Transverse colon (tissue), 4 donors: ENCODE results near the gene SLC35A2. TPM values are rescaled to one million over a fixed set of nuclear protein-coding genes. Genes with fewer than 3 reads are reported as not detected.
"Not testable (repeated sequence)": the region's sequence is repeated elsewhere in the genome, so short reads cannot be mapped to it uniquely, and the experiment has no call there.

ENCODE experiments used
- DNase-seq: peaks from one replicate; pipeline ENCODE4 v3.0.0-alpha.2; 2019
- H3K27ac ChIP-seq, 4 donors: fragments of 200-600 bp; sonication (generic); 2 replicates each; pipeline ENCODE4 v1.5.1; 2016 to 2018; ENCODE audit warnings: inconsistent platforms in 4 of 4
- H3K27me3 ChIP-seq: fragments of 200-600 bp; sonication (generic); 2 replicates; pipeline ENCODE4 v1.5.1; 2017; ENCODE audit warnings: inconsistent platforms
- H3K36me3 ChIP-seq, 4 donors: fragments of 200-600 bp; sonication (generic); 2 replicates each; pipeline ENCODE4 v1.5.1; 2017 to 2019; ENCODE audit warnings: inconsistent platforms in 4 of 4
- H3K4me1 ChIP-seq, 4 donors: fragments of 200-600 bp; sonication (generic); 2 replicates each; pipeline ENCODE4 v1.5.1; 2017 to 2020; ENCODE audit warnings: inconsistent platforms in 4 of 4
- H3K4me3 ChIP-seq, 4 donors: fragments of 200-600 bp; sonication (generic); 1 replicate in 1 of 4; 2 replicates in 3 of 4; pipeline versions ENCODE4 v1.5.1 to v1.6.1; 2017 to 2019; ENCODE audit warnings: inconsistent platforms in 4 of 4
- H3K9me3 ChIP-seq, 2 donors: fragments of 200-600 bp; sonication (generic); 2 replicates each; pipeline ENCODE4 v1.5.1; 2017 to 2019; ENCODE audit warnings: inconsistent platforms in 2 of 2
- EP300 ChIP-seq: sonication (generic); formaldehyde crosslinking; IDR thresholded peaks from one replicate; pipeline ENCODE4 v1.6.1; 2017; ENCODE audit warnings: antibody characterized with exemption, low read depth
- POLR2A ChIP-seq: fragments of 450-650 bp; IDR thresholded peaks from one replicate; pipeline ENCODE4 v1.6.1; 2016; ENCODE audit warnings: antibody characterized with exemption, mild to moderate bottlenecking, moderate library complexity
- POLR2AphosphoS5 ChIP-seq, 3 donors: sonication (generic); formaldehyde crosslinking; IDR thresholded peaks; one replicate each; pipeline ENCODE4 v1.6.1; 2016; ENCODE audit warnings: antibody characterized with exemption in 3 of 3
- WGBS, 2 donors: methylation state at CpG; one replicate each; pipeline ENCODE4 v1.1.5; 2018; ENCODE audit warnings: low coverage in 1 of 2; 5-methylcytosine and 5-hydroxymethylcytosine counted together
- in situ Hi-C, 4 donors: fragments of 200-750 bp; cut with MboI; loops; one replicate each; pipeline versions ENCODE4 v1.15.0 to v1.15.1; 2017; ENCODE audit warnings: low sequenced_read_pairs in 3 of 4, low pct_ligation_motif_present in 1 of 4, low pct_unique_long_range_greater_than_20kb in 1 of 4
- intact Hi-C: fragments of 100-400 bp; cut with DNase I; formaldehyde crosslinking; loops from one replicate; pipeline ENCODE4 v1.15.1; 2023; ENCODE audit warnings: low total_unique reads
- small RNA-seq, 4 donors: library from RNA; depleted of rRNA; stranded (forward); fragments of <200 nt; gene quantifications; one replicate each; pipeline ENCODE3, GENCODE V24; 2016
- total RNA-seq, 4 donors: library from RNA; depleted of rRNA; stranded (reverse); fragments of >200 nt; gene quantifications; one replicate each; pipeline ENCODE4 v1.1.0, GENCODE V29; 2016
- TF ChIP-seq, protein P1 (sequence below), 5 experiments: fragments of 200-600 bp in 3 of 5; fragments of 450-650 bp in 2 of 5; sonication (generic) in 3 of 5; IDR thresholded peaks; 1 replicate in 2 of 5; 2 replicates in 3 of 5; pipeline ENCODE4 v1.5.1; 2016 to 2017; ENCODE audit warnings: antibody characterized with exemption in 5 of 5, inconsistent platforms in 3 of 5, mild to moderate bottlenecking in 2 of 5, moderate library complexity in 1 of 5

The SLC35A2 gene
- total RNA-seq, 4 donors from 2014 or later, result 29.5 to 48.3 (median 33.8) TPM

DNA sequence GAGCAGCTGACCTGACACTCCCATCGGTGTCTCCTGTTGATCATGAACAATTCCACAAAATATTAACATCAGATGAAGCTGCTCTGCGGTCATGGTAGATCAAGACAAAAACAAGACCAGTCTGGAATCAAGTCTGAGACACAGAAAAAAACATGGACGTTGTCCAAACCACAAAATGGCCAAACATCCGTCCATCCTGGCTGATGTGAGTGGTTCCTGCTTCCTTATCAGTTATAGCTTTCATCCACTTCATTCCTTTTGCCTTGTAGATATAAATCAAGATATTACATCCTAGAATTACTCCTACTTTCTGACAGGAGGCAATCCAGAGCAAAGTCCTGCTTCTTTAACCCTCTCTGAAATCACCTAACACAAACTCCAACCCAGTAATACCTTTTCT, 47.2 kb downstream of the SLC35A2 start:
- intact Hi-C loops, result no loop called here
- in situ Hi-C loops, result no loop called here

DNA sequence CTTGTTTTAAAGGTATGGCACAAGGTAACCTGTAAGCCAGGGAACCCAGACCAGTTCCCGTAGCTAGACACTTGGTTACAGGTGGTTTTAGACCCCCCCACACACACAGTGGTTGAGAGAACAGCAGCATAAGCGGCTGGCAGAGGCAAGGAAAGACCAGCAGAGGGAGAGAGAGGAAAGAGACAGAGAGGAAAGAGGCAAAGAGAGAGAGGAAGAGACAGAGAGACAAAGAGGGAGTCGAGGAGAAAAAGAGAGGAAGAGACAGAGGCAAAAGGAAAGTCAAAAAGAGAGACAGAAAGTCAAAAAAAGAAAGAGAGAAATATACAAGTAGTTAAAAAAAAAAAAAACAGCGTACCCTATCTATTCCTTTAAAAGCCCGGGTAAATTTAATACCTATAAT, 56.5 kb downstream of the SLC35A2 start:
- TF ChIP-seq POLR2A, result no peak
- no peak for TF ChIP-seq POLR2AphosphoS5 (IDR thresholded peaks at IDR 0.05)
- TF ChIP-seq EP300, result no peak
- TF ChIP-seq, protein P1, sequence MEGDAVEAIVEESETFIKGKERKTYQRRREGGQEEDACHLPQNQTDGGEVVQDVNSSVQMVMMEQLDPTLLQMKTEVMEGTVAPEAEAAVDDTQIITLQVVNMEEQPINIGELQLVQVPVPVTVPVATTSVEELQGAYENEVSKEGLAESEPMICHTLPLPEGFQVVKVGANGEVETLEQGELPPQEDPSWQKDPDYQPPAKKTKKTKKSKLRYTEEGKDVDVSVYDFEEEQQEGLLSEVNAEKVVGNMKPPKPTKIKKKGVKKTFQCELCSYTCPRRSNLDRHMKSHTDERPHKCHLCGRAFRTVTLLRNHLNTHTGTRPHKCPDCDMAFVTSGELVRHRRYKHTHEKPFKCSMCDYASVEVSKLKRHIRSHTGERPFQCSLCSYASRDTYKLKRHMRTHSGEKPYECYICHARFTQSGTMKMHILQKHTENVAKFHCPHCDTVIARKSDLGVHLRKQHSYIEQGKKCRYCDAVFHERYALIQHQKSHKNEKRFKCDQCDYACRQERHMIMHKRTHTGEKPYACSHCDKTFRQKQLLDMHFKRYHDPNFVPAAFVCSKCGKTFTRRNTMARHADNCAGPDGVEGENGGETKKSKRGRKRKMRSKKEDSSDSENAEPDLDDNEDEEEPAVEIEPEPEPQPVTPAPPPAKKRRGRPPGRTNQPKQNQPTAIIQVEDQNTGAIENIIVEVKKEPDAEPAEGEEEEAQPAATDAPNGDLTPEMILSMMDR (IDR thresholded peaks at IDR 0.05), result peak in 2 of 5 experiments; percentile 14 to 16
- WGBS, 2 donors, result 0 to 45% methylated on average over 2 to 5 of the region's 5 CpGs

More for the DNA sequence above, 47.2 kb downstream of the SLC35A2 start:
- TF ChIP-seq, protein P1 (IDR thresholded peaks at IDR 0.05), result no peak
- no peak for TF ChIP-seq POLR2AphosphoS5 (IDR thresholded peaks at IDR 0.05)
- TF ChIP-seq EP300, result no peak
- no peak for TF ChIP-seq POLR2A
- no peaks in the 10 kb centered on the region for H3K4me1 ChIP-seq
- 13 to 34% methylated on average over 3 to 4 of the region's 4 CpGs for WGBS, 2 donors
- H3K4me3 ChIP-seq, result no peak overlapping the region
- H3K36me3 ChIP-seq, result no peaks in the 10 kb centered on the region
- H3K27me3 ChIP-seq, result no peaks in the 10 kb centered on the region
- H3K9me3 ChIP-seq, result no peaks in the 10 kb centered on the region
- DNase-seq, result no peak
- no peak overlapping the region for H3K27ac ChIP-seq

DNA sequence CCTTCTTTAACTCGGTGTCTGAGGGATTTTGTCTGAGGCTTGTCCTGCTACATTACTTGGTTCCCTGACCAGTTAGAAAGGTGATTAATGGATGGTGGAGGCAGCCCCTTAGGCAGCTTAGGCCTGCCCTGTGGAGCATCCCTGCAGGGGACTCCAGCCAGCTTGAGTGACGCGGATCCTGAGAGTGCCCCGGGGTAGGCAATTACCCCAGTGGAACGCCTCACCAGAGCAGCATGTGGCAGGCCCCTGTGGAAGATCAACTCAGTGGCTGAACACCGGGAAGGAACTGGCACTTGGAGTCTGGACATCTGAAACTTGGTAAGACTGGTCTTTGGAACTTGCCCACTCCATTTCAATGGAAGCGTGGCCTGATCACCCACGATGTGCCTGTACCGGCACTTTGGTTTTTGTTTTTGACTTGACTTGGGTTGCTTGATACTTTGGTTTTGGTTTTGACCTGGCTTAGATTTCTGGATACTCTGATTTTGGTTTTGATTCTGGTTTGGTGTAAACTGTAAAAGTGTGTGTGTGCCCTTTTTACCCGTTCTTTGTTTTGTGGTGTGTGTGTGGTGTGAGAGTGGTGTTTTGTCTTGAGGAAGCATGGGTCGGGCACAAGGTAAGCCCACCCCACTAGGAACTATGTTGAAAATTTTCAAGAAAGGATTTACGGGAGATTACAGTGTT, 57.2 kb downstream of the SLC35A2 start:
- 87 to 89% methylated on average over 3 to 12 of the region's 12 CpGs for WGBS, 2 donors
- H3K27ac ChIP-seq, in situ Hi-C loops: not testable (repeated sequence)

More for the DNA sequence above, 56.5 kb downstream of the SLC35A2 start:
- in situ Hi-C loops, result no loop called here
- H3K27me3 ChIP-seq, result no peaks in the 10 kb centered on the region
- DNase-seq, result no peak
- intact Hi-C loops, result no loop called here
- no peaks in the 10 kb centered on the region for H3K36me3 ChIP-seq
- no peak overlapping the region for H3K4me3 ChIP-seq
- H3K4me1 ChIP-seq, result no peaks in the 10 kb centered on the region
- no peaks in the 10 kb centered on the region for H3K9me3 ChIP-seq
- no peak overlapping the region for H3K27ac ChIP-seq

DNA sequence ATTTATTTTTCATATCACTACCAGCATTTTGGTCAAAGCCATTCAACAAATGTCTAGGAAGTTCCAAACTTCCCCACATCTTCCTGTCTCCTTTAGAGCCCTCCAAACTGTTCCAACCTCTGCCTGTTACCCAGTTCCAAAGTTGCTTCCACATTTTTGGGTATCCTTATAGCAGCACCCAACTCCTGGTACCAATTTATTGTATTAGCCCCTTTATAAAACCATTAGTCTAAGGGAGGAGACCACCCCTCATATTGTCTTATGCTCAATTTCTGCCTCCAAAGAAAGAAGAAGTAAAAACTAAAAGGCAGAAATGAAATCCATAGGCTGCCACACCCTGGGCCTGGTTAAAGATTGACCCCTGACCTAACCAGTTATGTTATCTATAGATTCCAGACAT, 58.0 kb downstream of the SLC35A2 start:
- H3K4me1 ChIP-seq, H3K4me3 ChIP-seq, H3K9me3 ChIP-seq, H3K27ac ChIP-seq, H3K36me3 ChIP-seq, DNase-seq, in situ Hi-C loops, intact Hi-C loops, H3K27me3 ChIP-seq: not testable (repeated sequence)

More for the DNA sequence above, 57.2 kb downstream of the SLC35A2 start:
- H3K36me3 ChIP-seq, intact Hi-C loops, H3K4me1 ChIP-seq, H3K4me3 ChIP-seq, H3K9me3 ChIP-seq, H3K27me3 ChIP-seq, DNase-seq: not testable (repeated sequence)

Small RNA genes within 50 kb of the gene (small RNA-seq; reads per million reads assigned to genes)
- 0 reads per million in 4 donors for gene RNU6-722P

Other genes starting within 250 kb of the SLC35A2 start
- gene WAS, start 227.8 kb downstream of the SLC35A2 start, total RNA-seq, result 10 to 100 TPM in 1 of 4 donors, 1 to 10 TPM in 3; 3.2 to 13.1 (median 6.3) TPM
- 1 to 10 TPM in 3 of 4 donors, under 1 TPM in 1; 1.00 to 5.3 (median 4.4) TPM for gene SUV39H1, start 214.9 kb downstream of the SLC35A2 start, total RNA-seq
- gene GLOD5, start 149.9 kb downstream of the SLC35A2 start, total RNA-seq, result 10 to 100 TPM in 1 of 4 donors, 1 to 10 TPM in 1, not detected in 2; 4.8 to 18.4 TPM
- gene GATA1, start 125.1 kb downstream of the SLC35A2 start, total RNA-seq, result not detected
- 100 to 1,000 TPM in 2 of 4 donors, 10 to 100 TPM in 2; 74.4 to 105 (median 93.3) TPM for gene HDAC6, start 109.6 kb downstream of the SLC35A2 start, total RNA-seq
- gene ERAS, start 85.1 kb downstream of the SLC35A2 start, total RNA-seq, result not detected
- 100 to 1,000 TPM in 1 of 4 donors, 10 to 100 TPM in 3; 14.0 to 144 (median 20.4) TPM for gene PCSK1N, start 76.0 kb downstream of the SLC35A2 start, total RNA-seq
- 10 to 100 TPM; 26.7 to 61.3 (median 43.7) TPM for gene TIMM17B, start 13.9 kb downstream of the SLC35A2 start, total RNA-seq
- 10 to 100 TPM; 21.7 to 92.3 (median 63.8) TPM for gene PQBP1, start 13.7 kb downstream of the SLC35A2 start, total RNA-seq
- 10 to 100 TPM in 3 of 4 donors, not detected in 1; 11.2 to 50.7 (median 20.6) TPM for gene PIM2, start 7.4 kb upstream of the SLC35A2 start, total RNA-seq
- 10 to 100 TPM; 39.4 to 96.9 (median 40.6) TPM for gene OTUD5, start 46.0 kb upstream of the SLC35A2 start, total RNA-seq
- gene KCND1, start 60.2 kb upstream of the SLC35A2 start, total RNA-seq, result under 1 TPM in 2 of 4 donors, not detected in 2; 0.95 to 0.96 TPM
- gene GRIPAP1, start 90.6 kb upstream of the SLC35A2 start, total RNA-seq, result 100 to 1,000 TPM in 1 of 4 donors, 10 to 100 TPM in 3; 34.8 to 102 (median 52.9) TPM
- gene TFE3, start 131.7 kb upstream of the SLC35A2 start, total RNA-seq, result 10 to 100 TPM; 31.7 to 45.6 (median 44.7) TPM
- 10 to 100 TPM in 2 of 4 donors, 1 to 10 TPM in 2; 4.4 to 19.1 (median 9.9) TPM for gene CCDC120, start 147.4 kb upstream of the SLC35A2 start, total RNA-seq
- 10 to 100 TPM in 2 of 4 donors, 1 to 10 TPM in 2; 3.4 to 16.8 (median 9.2) TPM for gene PRAF2, start 162.4 kb upstream of the SLC35A2 start, total RNA-seq
- gene WDR45, start 168.2 kb upstream of the SLC35A2 start, total RNA-seq, result 100 to 1,000 TPM in 2 of 4 donors, 10 to 100 TPM in 2; 73.5 to 205 (median 117) TPM
- gene GPKOW, start 212.1 kb upstream of the SLC35A2 start, total RNA-seq, result 10 to 100 TPM; 10.7 to 21.8 (median 18.0) TPM